Measurements from ENCODE around the gene SPAG8.

Gene SPAG8

DNA sequence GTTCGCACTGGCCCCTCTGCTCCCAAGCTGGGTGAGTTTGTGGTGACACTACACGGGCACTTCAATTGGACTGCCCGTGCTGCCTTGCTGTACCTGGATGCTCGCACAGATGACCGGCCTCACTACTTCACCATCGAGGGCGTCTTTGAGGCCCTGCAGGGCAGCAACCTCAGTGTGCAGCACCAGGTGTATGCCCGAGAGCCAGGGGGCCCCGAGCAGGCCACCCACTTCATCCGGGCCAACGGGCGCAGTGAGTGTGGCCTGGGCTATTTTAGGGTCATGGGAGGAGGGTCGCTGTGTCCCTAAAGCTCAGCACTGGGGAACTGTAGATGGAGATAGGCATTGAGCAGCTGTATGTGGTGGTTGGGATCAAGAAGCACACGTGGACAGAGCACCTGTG lies 19.2 kb downstream of the SPAG8 start:
- no peak overlapping the region for H3K4me3 ChIP-seq (ENCODE audit: insufficient read length, low read depth)
- H3K4me1 ChIP-seq (ENCODE audit: insufficient read depth, insufficient read length), result peaks cover 4% of the 10 kb centered on the region
- H3K27me3 ChIP-seq (ENCODE audit: insufficient read depth, insufficient read length), result peaks cover 9% of the 10 kb centered on the region
- H3K9ac ChIP-seq (ENCODE audit: insufficient read length, low read depth), result no peak overlapping the region
- no peaks in the 10 kb centered on the region for H3K9me3 ChIP-seq (ENCODE audit: insufficient read depth, low read length)
- no peak for TF ChIP-seq ZNF274 (IDR thresholded peaks at IDR 0.05; ENCODE audit: low read depth, low read length)
- TF ChIP-seq YY1 (IDR thresholded peaks at IDR 0.05; ENCODE audit: insufficient read depth, insufficient read length), result no peak
- TF ChIP-seq SUZ12 (IDR thresholded peaks at IDR 0.05; ENCODE audit: extremely low read depth, insufficient read depth, insufficient read length), result no peak
- H3K36me3 ChIP-seq (ENCODE audit: insufficient read depth, insufficient read length, low read length), result no peaks in the 10 kb centered on the region
- no peak for DNase-seq (ENCODE audit: low read depth, low spot score)

DNA sequence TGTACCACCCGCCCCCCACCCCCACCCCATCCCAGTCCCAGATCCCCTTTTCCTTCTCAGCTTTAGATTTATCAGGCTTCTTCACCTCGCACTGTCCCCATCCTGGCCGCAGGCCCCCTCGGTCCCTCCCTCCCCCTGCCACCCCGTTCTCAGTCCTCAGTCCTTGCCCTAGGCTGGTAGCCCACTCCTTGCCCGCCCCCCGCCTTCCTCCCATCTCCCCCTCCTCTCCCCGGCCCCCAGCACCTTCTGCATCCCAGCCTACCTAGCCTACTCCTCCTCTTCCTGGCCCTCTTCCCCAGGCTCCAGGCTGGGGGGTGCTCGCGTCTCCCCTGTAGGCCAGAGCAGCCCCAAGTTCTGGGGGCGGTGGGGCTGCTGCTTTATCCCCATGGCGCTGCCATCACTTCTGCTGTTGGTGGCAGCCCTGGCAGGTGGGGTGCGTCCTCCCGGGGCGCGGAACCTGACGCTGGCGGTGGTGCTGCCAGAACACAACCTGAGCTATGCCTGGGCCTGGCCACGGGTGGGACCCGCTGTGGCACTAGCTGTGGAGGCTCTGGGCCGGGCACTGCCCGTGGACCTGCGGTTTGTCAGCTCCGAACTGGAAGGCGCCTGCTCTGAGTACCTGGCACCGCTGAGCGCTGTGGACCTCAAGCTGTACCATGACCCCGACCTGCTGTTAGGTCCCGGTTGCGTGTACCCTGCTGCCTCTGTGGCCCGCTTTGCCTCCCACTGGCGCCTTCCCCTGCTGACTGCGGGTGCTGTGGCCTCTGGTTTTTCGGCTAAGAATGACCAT lies 19.8 kb downstream of the SPAG8 start:
- Histone ChIP-seq H3K9ac (ENCODE audit: insufficient read length, low read depth) (peak overlapping the region; percentile 74), H3K4me1 (ENCODE audit: insufficient read depth, insufficient read length) (peaks cover 4% of the 10 kb centered on the region), H3K27me3 (ENCODE audit: insufficient read depth, insufficient read length) (peaks cover 9% of the 10 kb centered on the region), H3K36me3 (ENCODE audit: insufficient read depth, insufficient read length, low read length) (no peaks in the 10 kb centered on the region), H3K9me3 (ENCODE audit: insufficient read depth, low read length) (no peaks in the 10 kb centered on the region), H3K4me3 (ENCODE audit: insufficient read length, low read depth) (peak overlapping the region; percentile 69)
- no peak for DNase-seq (ENCODE audit: low read depth, low spot score)
- TF ChIP-seq YY1 (IDR thresholded peaks at IDR 0.05; ENCODE audit: insufficient read depth, insufficient read length) (no peak), SUZ12 (IDR thresholded peaks at IDR 0.05; ENCODE audit: extremely low read depth, insufficient read depth, insufficient read length) (no peak), ZNF274 (IDR thresholded peaks at IDR 0.05; ENCODE audit: low read depth, low read length) (no peak)

DNA sequence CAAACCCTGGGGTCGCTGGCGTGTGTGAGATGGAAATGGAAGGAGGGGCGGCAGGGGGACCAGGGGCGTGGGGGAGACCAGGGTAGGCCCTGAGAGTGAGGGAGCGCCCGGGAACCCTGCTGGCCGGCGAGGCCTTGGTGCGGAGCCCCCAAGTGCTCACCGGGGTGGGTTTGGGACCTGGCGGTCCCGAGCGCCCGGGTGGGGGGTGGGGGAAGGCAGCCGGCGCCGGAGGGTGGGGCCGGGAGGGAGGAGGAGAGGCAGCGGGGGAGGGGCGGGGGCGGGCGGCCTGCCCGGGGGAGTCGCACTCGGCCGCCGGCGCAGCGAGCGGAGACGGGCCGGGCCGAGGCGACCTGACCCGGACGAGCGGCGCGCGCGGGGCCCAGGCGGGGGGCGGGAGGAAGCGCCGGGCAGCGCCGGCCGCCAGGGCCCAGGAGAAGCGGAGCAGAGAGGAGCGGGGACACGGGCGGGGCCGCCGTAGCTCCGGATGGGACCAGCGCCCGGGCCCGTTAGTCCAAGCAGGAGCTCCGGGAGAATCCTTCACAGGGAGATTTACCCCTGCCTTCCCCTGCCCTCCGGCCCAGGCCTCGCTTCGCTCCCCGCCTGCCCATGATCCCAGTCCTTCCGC lies 20.7 kb downstream of the SPAG8 start, which contains the start of gene NPR2:
TSS of gene NPR2 (plus strand) at position 295 of the 625 bp plus-strand sequence. CDS start 818 bp downstream, outside the sequence.
- Histone ChIP-seq H3K9me3 (ENCODE audit: insufficient read depth, low read length) (no peaks in the 10 kb centered on the region), H3K27me3 (ENCODE audit: insufficient read depth, insufficient read length) (peaks cover 9% of the 10 kb centered on the region), H3K9ac (ENCODE audit: insufficient read length, low read depth) (peak within 1 kb of the TSS; percentile 80), H3K36me3 (ENCODE audit: insufficient read depth, insufficient read length, low read length) (no peaks in the 10 kb centered on the region), H3K4me1 (ENCODE audit: insufficient read depth, insufficient read length) (peaks cover 4% of the 10 kb centered on the region), H3K4me3 (ENCODE audit: insufficient read length, low read depth) (peak within 1 kb of the TSS; percentile 69)
- TF ChIP-seq ZNF274 (IDR thresholded peaks at IDR 0.05; ENCODE audit: low read depth, low read length) (no peak), SUZ12 (IDR thresholded peaks at IDR 0.05; ENCODE audit: extremely low read depth, insufficient read depth, insufficient read length) (no peak), YY1 (IDR thresholded peaks at IDR 0.05; ENCODE audit: insufficient read depth, insufficient read length) (no peak)
- no peak for DNase-seq (ENCODE audit: low read depth, low spot score)

- H3K27me3 ChIP-seq (ENCODE audit: insufficient read depth, insufficient read length), result peaks cover 9% of the 10 kb centered on the region
- H3K4me3 ChIP-seq (ENCODE audit: insufficient read length, low read depth), result peak overlapping the region; percentile 20
- no peaks in the 10 kb centered on the region for H3K36me3 ChIP-seq (ENCODE audit: insufficient read depth, insufficient read length, low read length)
- peak overlapping the region; percentile 80 for H3K9ac ChIP-seq (ENCODE audit: insufficient read length, low read depth)
- DNase-seq (ENCODE audit: low read depth, low spot score), result peak; percentile 62
- H3K9me3 ChIP-seq (ENCODE audit: insufficient read depth, low read length), result no peaks in the 10 kb centered on the region
- peaks cover 4% of the 10 kb centered on the region for H3K4me1 ChIP-seq (ENCODE audit: insufficient read depth, insufficient read length)
- TF ChIP-seq ZNF274 (IDR thresholded peaks at IDR 0.05; ENCODE audit: low read depth, low read length), result no peak
- TF ChIP-seq SUZ12 (IDR thresholded peaks at IDR 0.05; ENCODE audit: extremely low read depth, insufficient read depth, insufficient read length), result no peak
- TF ChIP-seq YY1 (IDR thresholded peaks at IDR 0.05; ENCODE audit: insufficient read depth, insufficient read length), result no peak
Measured at GRCh38 chr9:35790385-35791296, 21.4 kb downstream of the SPAG8 start.

GRCh38 chr9:35790025-35790384 lies 22.1 kb downstream of the SPAG8 start:
- H3K9ac ChIP-seq (ENCODE audit: insufficient read length, low read depth), result peak overlapping the region; percentile 27
- no peak overlapping the region for H3K4me3 ChIP-seq (ENCODE audit: insufficient read length, low read depth)
- peaks cover 9% of the 10 kb centered on the region for H3K27me3 ChIP-seq (ENCODE audit: insufficient read depth, insufficient read length)
- H3K4me1 ChIP-seq (ENCODE audit: insufficient read depth, insufficient read length), result peaks cover 4% of the 10 kb centered on the region
- no peaks in the 10 kb centered on the region for H3K9me3 ChIP-seq (ENCODE audit: insufficient read depth, low read length)
- TF ChIP-seq SUZ12 (IDR thresholded peaks at IDR 0.05; ENCODE audit: extremely low read depth, insufficient read depth, insufficient read length), result no peak
- TF ChIP-seq ZNF274 (IDR thresholded peaks at IDR 0.05; ENCODE audit: low read depth, low read length), result no peak
- TF ChIP-seq YY1 (IDR thresholded peaks at IDR 0.05; ENCODE audit: insufficient read depth, insufficient read length), result no peak
- no peaks in the 10 kb centered on the region for H3K36me3 ChIP-seq (ENCODE audit: insufficient read depth, insufficient read length, low read length)
- no peak for DNase-seq (ENCODE audit: low read depth, low spot score)

GRCh38 chr9:35789541-35789940 lies 22.5 kb downstream of the SPAG8 start:
- H3K9ac ChIP-seq (ENCODE audit: insufficient read length, low read depth), result no peak overlapping the region
- no peaks in the 10 kb centered on the region for H3K9me3 ChIP-seq (ENCODE audit: insufficient read depth, low read length)
- no peaks in the 10 kb centered on the region for H3K36me3 ChIP-seq (ENCODE audit: insufficient read depth, insufficient read length, low read length)
- DNase-seq (ENCODE audit: low read depth, low spot score), result no peak
- peaks cover 9% of the 10 kb centered on the region for H3K27me3 ChIP-seq (ENCODE audit: insufficient read depth, insufficient read length)
- TF ChIP-seq SUZ12 (IDR thresholded peaks at IDR 0.05; ENCODE audit: extremely low read depth, insufficient read depth, insufficient read length), result no peak
- peaks cover 4% of the 10 kb centered on the region for H3K4me1 ChIP-seq (ENCODE audit: insufficient read depth, insufficient read length)
- H3K4me3 ChIP-seq (ENCODE audit: insufficient read length, low read depth), result no peak overlapping the region

All from NT2/D1 (cell line).